ENCODE results near the gene UBE2E2.

DNA sequence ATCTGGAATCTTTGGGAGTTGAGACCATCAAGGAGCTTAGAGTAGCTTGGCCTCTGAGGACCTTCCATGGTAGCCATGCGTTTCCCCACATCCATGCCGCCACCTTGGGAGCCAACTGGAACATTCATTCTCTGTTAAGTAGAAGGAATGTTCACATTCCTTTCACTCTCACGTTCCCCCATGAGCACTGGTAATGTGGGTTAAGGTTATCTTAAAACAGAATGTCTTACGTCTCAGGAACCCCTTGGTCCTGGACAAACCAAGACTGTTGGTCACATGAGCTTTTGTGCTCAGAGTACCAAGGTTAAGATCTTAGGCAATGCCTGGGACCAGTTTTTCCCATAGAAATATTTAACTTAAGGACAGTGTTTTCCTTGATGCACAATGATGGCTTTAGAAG, 390.9 kb downstream of the UBE2E2 start:
- TF ChIP-seq, protein P1, sequence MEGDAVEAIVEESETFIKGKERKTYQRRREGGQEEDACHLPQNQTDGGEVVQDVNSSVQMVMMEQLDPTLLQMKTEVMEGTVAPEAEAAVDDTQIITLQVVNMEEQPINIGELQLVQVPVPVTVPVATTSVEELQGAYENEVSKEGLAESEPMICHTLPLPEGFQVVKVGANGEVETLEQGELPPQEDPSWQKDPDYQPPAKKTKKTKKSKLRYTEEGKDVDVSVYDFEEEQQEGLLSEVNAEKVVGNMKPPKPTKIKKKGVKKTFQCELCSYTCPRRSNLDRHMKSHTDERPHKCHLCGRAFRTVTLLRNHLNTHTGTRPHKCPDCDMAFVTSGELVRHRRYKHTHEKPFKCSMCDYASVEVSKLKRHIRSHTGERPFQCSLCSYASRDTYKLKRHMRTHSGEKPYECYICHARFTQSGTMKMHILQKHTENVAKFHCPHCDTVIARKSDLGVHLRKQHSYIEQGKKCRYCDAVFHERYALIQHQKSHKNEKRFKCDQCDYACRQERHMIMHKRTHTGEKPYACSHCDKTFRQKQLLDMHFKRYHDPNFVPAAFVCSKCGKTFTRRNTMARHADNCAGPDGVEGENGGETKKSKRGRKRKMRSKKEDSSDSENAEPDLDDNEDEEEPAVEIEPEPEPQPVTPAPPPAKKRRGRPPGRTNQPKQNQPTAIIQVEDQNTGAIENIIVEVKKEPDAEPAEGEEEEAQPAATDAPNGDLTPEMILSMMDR (IDR thresholded peaks at IDR 0.05) = no peak
- no peak for TF ChIP-seq POLR2A (IDR thresholded peaks at IDR 0.05)
